GM12878 (cell line): ENCODE results near the gene P2RY10. TPM values are rescaled to one million over a fixed set of nuclear protein-coding genes. Genes with fewer than 3 reads are reported as not detected.

ENCODE experiments used
- ATAC-seq: fragments of 200-7000 bp; cut with Tn5 transposase; 3 replicates; pipeline ENCODE4 v1.9.1; 2020; ENCODE audit warnings: mild to moderate bottlenecking, moderate library complexity
- BruUV-seq: library from RNA; stranded (reverse); fragments of 400-500 nt; replicated peaks from 2 replicates; lab custom pipeline; 2021; lab: Mats Ljungman, UMichigan
- CTCF ChIA-PET: fragments of 300-600 bp; sonication (Branson Sonifier 250); formaldehyde crosslinking; extraction: SDS; loops from one replicate; lab custom pipeline; 2021; ENCODE audit warnings: inconsistent platforms; lab: Yijun Ruan, JAX
- POLR2A ChIA-PET: fragments of 350-600 bp; formaldehyde crosslinking; extraction: SDS; loops from one replicate; lab custom pipeline; 2021; ENCODE audit warnings: inconsistent platforms; lab: Charles Lee
- RAD21 ChIA-PET: fragments of 300-600 bp; sonication (Branson Sonifier 250); formaldehyde crosslinking; loops from one replicate; lab custom pipeline; 2023; ENCODE audit warnings: antibody characterized with exemption; ENCODE audit not compliant: unreplicated experiment; lab: Charles Lee
- SMC1A ChIA-PET: fragments of 300-600 bp; sonication (Branson Sonifier 250); formaldehyde crosslinking; loops from one replicate; lab custom pipeline; 2023; ENCODE audit not compliant: unreplicated experiment, uncharacterized antibody; lab: Charles Lee
- DNase-seq: peaks from one replicate; pipeline ENCODE4 v3.0.0-alpha.2; 2011; ENCODE audit warnings: low read depth, low spot score
- FAIRE-seq: peaks from 3 replicates; lab custom pipeline; 2011; peaks lifted over from hg19 to GRCh38; lab: Jason Lieb, UNC
- H2AFZ ChIP-seq: 2 replicates; pipeline ENCODE4 v1.6.0; 2011; ENCODE audit warnings: low read depth, low read length, control low read depth; ENCODE audit not compliant: control insufficient read depth
- H3K27ac ChIP-seq: 2 replicates; pipeline ENCODE4 v1.5.1; 2011; ENCODE audit warnings: control low read depth; ENCODE audit not compliant: control insufficient read depth, insufficient read depth
- H3K27me3 ChIP-seq, 2 experiments: replicated peaks in 1 of 2; 2 replicates each; pipeline versions ENCODE4 v1.6.0 to v1.6.1; 2011; ENCODE audit warnings: low read length in 1 of 2; ENCODE audit not compliant: control insufficient read depth in 2 of 2, insufficient read depth in 2 of 2
- H3K36me3 ChIP-seq, 2 experiments: 2 replicates each; pipeline ENCODE4 v1.5.1; 2011; ENCODE audit warnings: low read length in 1 of 2; ENCODE audit not compliant: control insufficient read depth in 2 of 2, insufficient read depth in 2 of 2
- H3K4me1 ChIP-seq: 2 replicates; pipeline ENCODE4 v1.6.1; 2011; ENCODE audit warnings: mild to moderate bottlenecking, low read length, moderate library complexity, mixed read lengths; ENCODE audit not compliant: control insufficient read depth, insufficient read depth
- H3K4me2 ChIP-seq: 2 replicates; pipeline ENCODE4 v1.6.0; 2011; ENCODE audit warnings: control low read depth; ENCODE audit not compliant: control insufficient read depth, insufficient read depth
- H3K4me3 ChIP-seq: fragments of 200-600 bp; sonication (generic); 2 replicates; pipeline ENCODE4 v1.5.1; 2016
- H3K79me2 ChIP-seq: 2 replicates; pipeline ENCODE4 v1.6.0; 2011; ENCODE audit warnings: low read length; ENCODE audit not compliant: control insufficient read depth, insufficient read depth
- H3K9ac ChIP-seq: 2 replicates; pipeline ENCODE4 v1.8.0; 2011; ENCODE audit warnings: low read length, control low read depth, mixed read lengths; ENCODE audit not compliant: control insufficient read depth, insufficient read depth
- H3K9me3 ChIP-seq: replicated peaks from 3 replicates; pipeline ENCODE4 v1.5.1; 2011; ENCODE audit warnings: mild to moderate bottlenecking, low read length; ENCODE audit not compliant: control insufficient read depth, insufficient read depth
- H4K20me1 ChIP-seq: 2 replicates; pipeline ENCODE4 v1.6.0; 2011; ENCODE audit not compliant: control insufficient read depth, insufficient read depth
- CBX3 ChIP-seq: fragments of 200-600 bp; sonication (generic); IDR thresholded peaks from 2 replicates; pipeline ENCODE4 v1.6.1; 2016; ENCODE audit warnings: low read depth, borderline replicate concordance
- ETV6 ChIP-seq, 2 experiments: fragments of 450-650 bp in 1 of 2; IDR thresholded peaks in 1 of 2; conservative IDR thresholded peaks in 1 of 2; 2 replicates each; pipeline ENCODE4 v1.6.1; 2014; ENCODE audit warnings: antibody characterized with exemption in 1 of 2, borderline replicate concordance in 1 of 2, low read depth in 1 of 2, mild to moderate bottlenecking in 1 of 2, moderate library complexity in 1 of 2
- HDGF ChIP-seq: fragments of 450-650 bp; IDR thresholded peaks from 2 replicates; pipeline ENCODE4 v1.6.1; 2016; ENCODE audit warnings: antibody characterized with exemption
- KAT2A ChIP-seq: conservative IDR thresholded peaks from 2 replicates; pipeline ENCODE4 v1.6.1; 2011; ENCODE audit warnings: low read depth, low read length; ENCODE audit not compliant: control insufficient read depth
- RBBP5 ChIP-seq: fragments of 200-600 bp; sonication (generic); conservative IDR thresholded peaks from 2 replicates; pipeline ENCODE4 v1.6.1; 2016
- TBL1XR1 ChIP-seq: IDR thresholded peaks from 2 replicates; pipeline ENCODE4 v1.6.1; 2012; ENCODE audit warnings: low read depth, low read length, improper control_type of control experiment
- WGBS: methylation state at CpG from one replicate; pipeline ENCODE4 v1.1.6; 2016; ENCODE audit warnings: low lambda C conversion rate; ENCODE audit not compliant: insufficient replicate concordance, insufficient coverage; ENCODE audit errors: missing lambda C conversion rate; 5-methylcytosine and 5-hydroxymethylcytosine counted together
- in situ Hi-C: fragments of 300-500 bp; cut with MboI; formaldehyde crosslinking; loops from 9 replicates; pipeline ENCODE4 v1.14.3; 2018; ENCODE audit warnings: mixed read lengths
- intact Hi-C: fragments of 100-400 bp; cut with micrococcal nuclease; formaldehyde crosslinking; loops from one replicate; pipeline ENCODE4 v1.14.2; 2022; ENCODE audit not compliant: unreplicated experiment
- polyA plus RNA-seq, 11 experiments: library from polyadenylated mRNA; depleted of rRNA in 4 of 11; unstranded in 6 of 11; stranded (reverse) in 5 of 11; fragments of >200 nt; fragmentation: Nextera tagmentation in 4 of 11; fragmentation: Illumina TruSeq in 1 of 11; extraction: Ambion mirVana in 4 of 11; extraction: Trizol in 1 of 11; gene quantifications; 1 replicate in 1 of 11; 2 replicates in 10 of 11; pipeline versions ENCODE4 v1.2.1 to v1.2.3, GENCODE V29; 2011 to 2016; ENCODE audit warnings: inconsistent platforms in 2 of 11, missing spikeins in 2 of 11, low read depth in 1 of 11
- total RNA-seq, 4 experiments: library from RNA; depleted of rRNA in 3 of 4; stranded (reverse); fragments of >200 nt in 3 of 4; fragmentation: Illumina TruSeq in 1 of 4; extraction: Trizol in 1 of 4; gene quantifications; 2 replicates each; pipeline versions ENCODE4 v1.2.1 to v1.2.3, GENCODE V29; 2013 to 2021
- TF ChIP-seq, protein P1 (sequence below): fragments of 450-650 bp; IDR thresholded peaks from 2 replicates; pipeline ENCODE4 v1.6.1; 2017; ENCODE audit warnings: low read depth, mild to moderate bottlenecking, moderate library complexity
- TF ChIP-seq, protein P2 (sequence below): IDR thresholded peaks from 2 replicates; pipeline ENCODE4 v1.6.1; 2011; ENCODE audit warnings: borderline replicate concordance, low read depth, mild to moderate bottlenecking, moderate library complexity, low read length; ENCODE audit not compliant: insufficient read depth, poor library complexity, severe bottlenecking
- TF ChIP-seq, protein P3 (sequence below): fragments of 450-650 bp; IDR thresholded peaks from 2 replicates; pipeline ENCODE4 v1.6.1; 2018; ENCODE audit warnings: mild to moderate bottlenecking, low read depth, moderate library complexity; ENCODE audit not compliant: partially characterized antibody

The P2RY10 gene
- total and polyA plus RNA-seq, 10 of the 15 experiments (the other 5 are each of a cell fraction or from before 2014, with no cell fraction given): 43.8 to 288 (median 72.1) TPM

DNA sequence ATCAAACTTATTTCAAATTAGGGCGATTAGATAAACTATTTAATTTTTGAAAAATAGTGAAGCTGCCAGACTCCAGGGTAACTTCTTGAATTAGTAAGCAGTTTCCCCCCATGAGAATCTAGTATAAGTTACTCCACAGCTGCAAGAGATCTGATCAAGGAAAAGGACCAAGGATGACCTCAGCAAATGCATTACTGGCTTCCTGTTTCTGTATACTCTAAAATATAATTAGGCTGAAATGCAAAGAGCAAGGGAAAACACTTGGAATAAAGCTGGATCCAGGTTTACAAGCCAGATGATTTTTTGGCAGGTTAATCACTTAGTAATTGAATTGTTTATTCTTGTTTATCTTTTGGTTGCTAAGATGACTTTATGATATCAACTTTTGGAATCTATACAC is 13.4 kb upstream of the P2RY10 start (continued):
- TF ChIP-seq, protein P1, sequence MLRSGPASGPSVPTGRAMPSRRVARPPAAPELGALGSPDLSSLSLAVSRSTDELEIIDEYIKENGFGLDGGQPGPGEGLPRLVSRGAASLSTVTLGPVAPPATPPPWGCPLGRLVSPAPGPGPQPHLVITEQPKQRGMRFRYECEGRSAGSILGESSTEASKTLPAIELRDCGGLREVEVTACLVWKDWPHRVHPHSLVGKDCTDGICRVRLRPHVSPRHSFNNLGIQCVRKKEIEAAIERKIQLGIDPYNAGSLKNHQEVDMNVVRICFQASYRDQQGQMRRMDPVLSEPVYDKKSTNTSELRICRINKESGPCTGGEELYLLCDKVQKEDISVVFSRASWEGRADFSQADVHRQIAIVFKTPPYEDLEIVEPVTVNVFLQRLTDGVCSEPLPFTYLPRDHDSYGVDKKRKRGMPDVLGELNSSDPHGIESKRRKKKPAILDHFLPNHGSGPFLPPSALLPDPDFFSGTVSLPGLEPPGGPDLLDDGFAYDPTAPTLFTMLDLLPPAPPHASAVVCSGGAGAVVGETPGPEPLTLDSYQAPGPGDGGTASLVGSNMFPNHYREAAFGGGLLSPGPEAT: no peak
- TF ChIP-seq, protein P2, sequence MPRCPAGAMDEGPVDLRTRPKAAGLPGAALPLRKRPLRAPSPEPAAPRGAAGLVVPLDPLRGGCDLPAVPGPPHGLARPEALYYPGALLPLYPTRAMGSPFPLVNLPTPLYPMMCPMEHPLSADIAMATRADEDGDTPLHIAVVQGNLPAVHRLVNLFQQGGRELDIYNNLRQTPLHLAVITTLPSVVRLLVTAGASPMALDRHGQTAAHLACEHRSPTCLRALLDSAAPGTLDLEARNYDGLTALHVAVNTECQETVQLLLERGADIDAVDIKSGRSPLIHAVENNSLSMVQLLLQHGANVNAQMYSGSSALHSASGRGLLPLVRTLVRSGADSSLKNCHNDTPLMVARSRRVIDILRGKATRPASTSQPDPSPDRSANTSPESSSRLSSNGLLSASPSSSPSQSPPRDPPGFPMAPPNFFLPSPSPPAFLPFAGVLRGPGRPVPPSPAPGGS: no peak
- TF ChIP-seq HDGF: no peak

DNA sequence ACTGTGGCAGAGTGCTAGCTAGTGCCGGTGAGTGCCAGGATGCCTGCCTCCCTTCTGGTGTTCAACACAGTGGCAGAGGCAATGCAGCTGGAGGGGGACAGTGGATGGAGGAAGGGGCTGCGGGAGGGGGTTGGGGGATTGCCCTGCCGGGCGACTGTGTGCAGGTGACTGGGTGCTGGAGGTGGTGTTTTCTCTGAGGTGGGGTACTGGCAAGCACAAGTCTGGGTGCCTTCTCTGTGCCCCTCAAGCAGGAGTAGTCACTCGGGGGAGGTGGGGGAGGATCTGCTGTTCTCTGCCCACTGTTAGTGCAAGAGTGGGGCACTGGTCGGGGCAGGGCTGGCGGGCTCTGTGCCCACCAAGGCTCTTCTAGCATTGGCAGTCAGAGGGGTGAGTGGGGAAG is 10.3 kb upstream of the P2RY10 start:
- DNase-seq (no peak), ATAC-seq (no peak), FAIRE-seq (no peak)
- no peak overlapping the region for H3K27ac ChIP-seq
- H3K9ac ChIP-seq: no peak overlapping the region
- ChIA-PET RAD21 (no interaction called here), SMC1A (interaction anchor here (1.2 to 1.6 kb wide), 3 partner anchors 11 to 46 kb away, joined by 3 to 5 read pairs (median 3); no protein-coding TSS in a partner anchor), POLR2A (interaction anchor here (1.2 kb wide), 1 partner anchor 11 kb away, joined by 5 read pairs; no protein-coding TSS in a partner anchor), CTCF (interaction anchor here (2.6 kb wide), 1 partner anchor 11 kb away, joined by 7 read pairs; no protein-coding TSS in a partner anchor)
- intact Hi-C loops (no loop called here), in situ Hi-C loops (no loop called here)
- H4K20me1 ChIP-seq: no peaks in the 10 kb centered on the region
- no peak overlapping the region for H3K4me2 ChIP-seq
- BruUV-seq: no TSS peak
- TF ChIP-seq, protein P3, sequence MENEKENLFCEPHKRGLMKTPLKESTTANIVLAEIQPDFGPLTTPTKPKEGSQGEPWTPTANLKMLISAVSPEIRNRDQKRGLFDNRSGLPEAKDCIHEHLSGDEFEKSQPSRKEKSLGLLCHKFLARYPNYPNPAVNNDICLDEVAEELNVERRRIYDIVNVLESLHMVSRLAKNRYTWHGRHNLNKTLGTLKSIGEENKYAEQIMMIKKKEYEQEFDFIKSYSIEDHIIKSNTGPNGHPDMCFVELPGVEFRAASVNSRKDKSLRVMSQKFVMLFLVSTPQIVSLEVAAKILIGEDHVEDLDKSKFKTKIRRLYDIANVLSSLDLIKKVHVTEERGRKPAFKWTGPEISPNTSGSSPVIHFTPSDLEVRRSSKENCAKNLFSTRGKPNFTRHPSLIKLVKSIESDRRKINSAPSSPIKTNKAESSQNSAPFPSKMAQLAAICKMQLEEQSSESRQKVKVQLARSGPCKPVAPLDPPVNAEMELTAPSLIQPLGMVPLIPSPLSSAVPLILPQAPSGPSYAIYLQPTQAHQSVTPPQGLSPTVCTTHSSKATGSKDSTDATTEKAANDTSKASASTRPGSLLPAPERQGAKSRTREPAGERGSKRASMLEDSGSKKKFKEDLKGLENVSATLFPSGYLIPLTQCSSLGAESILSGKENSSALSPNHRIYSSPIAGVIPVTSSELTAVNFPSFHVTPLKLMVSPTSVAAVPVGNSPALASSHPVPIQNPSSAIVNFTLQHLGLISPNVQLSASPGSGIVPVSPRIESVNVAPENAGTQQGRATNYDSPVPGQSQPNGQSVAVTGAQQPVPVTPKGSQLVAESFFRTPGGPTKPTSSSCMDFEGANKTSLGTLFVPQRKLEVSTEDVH: no peak
- TF ChIP-seq ETV6 (conservative IDR thresholded peaks at IDR 0.05 in 1 of 2, IDR thresholded peaks at IDR 0.05 in 1 of 2; ENCODE audit: borderline replicate concordance in 1 of 2, low read depth in 1 of 2): no peak
- no peak for TF ChIP-seq RBBP5
- no peak for TF ChIP-seq KAT2A
- no peak for TF ChIP-seq CBX3
- no peak for TF ChIP-seq TBL1XR1
- no peak overlapping the region for H2AFZ ChIP-seq
- no peaks in the 10 kb centered on the region for H3K27me3 ChIP-seq
- H3K36me3 ChIP-seq: no peaks in the 10 kb centered on the region
- WGBS: 98% methylated on average over 5 of the region's 7 CpGs
- H3K4me1 ChIP-seq: no peaks in the 10 kb centered on the region
- H3K4me3 ChIP-seq: no peak overlapping the region
- no peaks in the 10 kb centered on the region for H3K79me2 ChIP-seq
- no peaks in the 10 kb centered on the region; the same call in 1 of the 3 replicates for H3K9me3 ChIP-seq
